HG03565 (cell line): ENCODE results near the gene TSC22D3.
A peak's percentile ranks its signal among the peaks of the same experiment; 100 is the strongest.
"Not testable (repeated sequence)": the region's sequence is repeated elsewhere in the genome, so short reads cannot be mapped to it uniquely, and the experiment has no call there.

ENCODE experiments used
- ATAC-seq: cut with Tn5 transposase; IDR thresholded peaks from one replicate; pipeline ENCODE4 v1.9.1; 2021; ENCODE audit warnings: mild to moderate bottlenecking, moderate library complexity; ENCODE audit not compliant: unreplicated experiment

The TSC22D3 gene

DNA sequence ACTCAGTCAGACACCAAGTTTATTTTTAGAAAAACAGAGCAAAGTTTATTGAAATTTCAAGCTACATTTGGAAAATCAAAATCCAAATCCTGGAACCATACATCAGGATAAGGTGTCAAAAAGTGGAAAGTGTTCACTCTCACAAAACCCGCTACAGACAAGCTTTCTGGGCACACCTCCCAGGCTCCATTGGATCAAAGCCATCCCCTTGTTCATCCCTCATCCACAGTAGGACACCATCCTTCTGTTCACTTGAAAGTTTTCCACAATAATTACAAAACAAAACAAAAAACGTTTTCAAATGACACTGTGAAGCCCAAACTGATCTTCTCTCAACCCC lies 62.4 kb downstream of the TSC22D3 start:
- no peak for ATAC-seq

DNA sequence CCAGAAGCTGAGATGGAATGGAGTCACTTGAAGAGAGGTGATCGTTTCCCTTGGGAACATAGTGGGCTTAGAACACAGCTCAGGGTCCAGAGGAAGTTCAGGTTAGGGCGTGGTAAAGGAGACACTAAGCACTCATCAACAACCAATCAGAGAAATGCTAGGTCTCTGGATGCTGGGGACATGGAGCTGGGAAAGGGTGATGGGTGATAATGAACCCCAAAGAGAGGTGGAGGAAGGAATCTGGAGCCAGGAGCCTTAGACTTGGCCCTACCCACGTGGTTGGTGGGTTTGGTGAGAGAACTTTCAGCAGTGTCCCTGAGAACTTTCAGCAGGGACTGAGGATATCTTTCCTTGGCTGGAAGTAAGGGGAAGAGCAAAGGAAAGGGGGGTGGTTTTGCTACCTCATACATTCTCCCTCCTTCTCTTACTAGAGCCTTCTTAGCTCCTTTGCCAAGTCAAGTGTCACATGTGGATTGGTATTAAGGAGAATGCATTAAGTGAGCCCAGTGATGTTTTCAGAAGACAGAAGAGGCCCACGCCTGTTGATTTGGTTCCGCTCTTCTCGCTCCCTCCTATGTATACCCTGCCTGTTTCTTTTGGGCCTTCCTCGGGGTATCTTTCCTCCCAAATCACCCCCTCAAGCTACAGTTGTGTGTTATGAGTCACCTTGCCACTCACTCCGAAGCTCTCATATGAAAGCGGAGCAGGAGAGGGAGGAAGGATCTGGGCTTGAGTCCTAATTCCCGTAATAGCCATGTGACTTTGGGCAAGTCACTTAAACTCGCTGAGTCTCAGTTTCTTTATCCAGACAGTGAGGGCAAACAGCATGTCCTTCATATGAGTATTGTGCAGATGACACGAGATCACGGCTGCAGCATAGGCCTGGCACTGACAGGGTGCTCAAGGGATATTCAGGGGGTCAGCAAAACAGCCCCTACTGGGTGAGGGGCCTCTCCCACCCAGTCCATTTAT lies 63.1 kb downstream of the TSC22D3 start:
- no peak for ATAC-seq

DNA sequence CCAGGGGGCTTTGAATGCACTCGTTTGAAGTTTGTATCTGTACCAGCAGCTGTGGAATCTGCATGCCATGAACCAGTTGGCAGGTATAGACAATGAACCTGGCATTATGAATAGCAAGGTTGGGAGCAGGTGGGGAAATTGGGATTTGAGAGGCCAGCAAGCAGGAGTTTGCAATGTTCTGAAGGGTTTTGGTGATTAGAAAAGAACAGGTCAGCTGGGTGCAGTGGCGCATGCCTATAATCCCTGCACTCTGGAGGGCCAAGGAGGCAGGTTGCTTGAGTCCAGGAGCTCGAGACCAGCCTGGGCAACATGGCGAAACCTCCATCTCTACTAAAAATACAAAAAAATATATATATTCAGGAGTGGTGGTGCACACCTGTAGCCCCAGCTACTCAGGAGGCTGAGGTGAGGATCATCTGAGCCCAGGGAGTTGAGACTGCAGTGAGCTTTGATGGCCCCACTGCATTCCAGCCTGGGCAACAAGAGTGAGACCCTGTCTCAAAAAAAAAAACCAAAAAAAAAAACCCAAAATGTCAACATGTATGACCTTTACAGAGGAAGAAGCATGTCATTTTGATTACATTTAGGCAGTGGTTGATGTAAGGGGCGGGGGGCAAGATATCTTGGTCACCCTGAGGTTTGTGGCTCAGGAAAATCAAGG lies 63.9 kb downstream of the TSC22D3 start:
- no peak for ATAC-seq

GRCh38 chrX:107710617-107711391 lies 64.8 kb downstream of the TSC22D3 start:
- peak; percentile 95 for ATAC-seq

DNA sequence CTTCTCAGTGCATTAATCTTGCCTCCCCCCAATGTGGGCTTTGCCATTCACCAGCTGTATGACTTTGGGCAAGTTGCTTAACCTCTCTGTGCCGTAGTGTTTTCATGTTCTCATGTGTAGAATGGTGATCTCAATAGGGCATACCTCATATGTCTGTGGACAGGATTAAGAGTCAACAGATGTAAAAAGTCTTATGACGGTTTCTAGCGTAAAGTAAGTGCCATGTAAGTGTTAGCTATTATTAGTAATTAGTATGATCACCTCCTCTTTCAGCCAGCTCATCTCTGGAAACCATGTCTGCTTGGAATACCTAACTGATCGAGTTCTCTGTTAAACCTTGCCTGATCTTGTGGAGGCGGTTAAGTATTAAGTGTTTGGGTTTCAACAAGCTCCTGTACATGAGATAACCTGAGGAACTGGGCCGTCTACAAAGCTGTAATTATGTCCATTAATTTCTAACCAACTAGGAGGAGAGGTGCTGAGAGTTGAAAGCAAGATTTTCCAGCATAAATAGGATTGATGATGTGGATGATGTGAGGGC lies 66.3 kb downstream of the TSC22D3 start:
- no peak for ATAC-seq

DNA sequence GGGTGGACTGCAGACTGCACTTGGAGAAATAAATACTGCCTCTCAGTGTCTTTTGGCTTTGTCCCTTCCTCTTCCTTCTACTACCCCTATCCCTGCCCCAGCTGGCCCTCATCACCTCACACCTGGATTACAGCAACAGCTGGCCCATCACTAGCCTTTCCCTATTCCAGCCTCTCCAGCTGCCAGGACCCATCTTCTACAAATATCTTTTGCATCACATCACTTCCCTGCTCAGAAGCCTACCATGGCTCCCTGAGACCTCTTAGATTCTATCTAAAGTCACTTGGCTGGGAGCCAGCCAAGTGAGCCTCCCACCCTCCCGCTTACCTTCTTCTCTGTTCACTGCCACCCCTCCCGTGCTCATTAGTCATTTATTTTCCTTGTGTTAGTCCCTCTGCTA lies 66.8 kb downstream of the TSC22D3 start:
- ATAC-seq = no peak

- ATAC-seq = no peak
Measured at GRCh38 chrX:107707866-107708265, 67.7 kb downstream of the TSC22D3 start.

DNA sequence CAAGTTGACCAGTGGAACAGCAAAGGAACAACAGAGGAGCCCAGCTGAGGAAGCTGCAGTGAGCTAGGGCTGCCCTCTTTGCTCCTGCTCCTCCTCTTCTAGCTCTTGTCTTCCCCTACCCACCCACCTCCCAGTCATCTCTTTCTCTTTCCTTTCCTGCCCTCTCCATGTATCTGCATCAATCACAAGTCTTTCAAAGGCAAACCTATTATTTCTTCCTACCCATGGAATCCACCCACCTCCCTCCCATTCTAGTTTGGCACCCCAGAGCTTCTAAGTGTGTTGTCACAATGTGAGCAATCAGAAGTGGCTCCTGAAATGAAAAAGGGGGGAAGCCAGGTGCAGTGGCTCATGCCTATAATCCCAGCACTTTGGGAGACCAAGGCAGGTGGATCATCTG lies 69.3 kb downstream of the TSC22D3 start:
- ATAC-seq = no peak

DNA sequence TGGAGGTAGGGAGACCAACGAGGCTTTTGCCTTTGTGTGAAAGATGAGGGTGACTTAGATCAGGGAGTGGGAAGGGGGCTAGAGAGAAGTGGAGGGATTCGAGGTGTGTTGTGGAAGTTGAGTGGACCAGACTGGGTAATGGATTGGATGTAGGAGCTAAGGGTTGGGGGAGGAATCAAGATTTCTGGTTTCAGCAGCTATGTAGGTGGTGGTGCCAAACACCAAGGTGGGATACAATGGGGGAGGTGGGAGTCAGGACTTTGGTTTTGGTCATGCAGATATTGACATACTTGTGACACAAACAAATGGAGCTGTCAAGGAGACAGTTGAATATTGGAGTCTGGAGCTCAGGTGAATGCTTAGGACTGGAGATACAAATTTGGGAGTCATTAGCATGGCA lies 71.0 kb downstream of the TSC22D3 start:
- ATAC-seq = no peak

DNA sequence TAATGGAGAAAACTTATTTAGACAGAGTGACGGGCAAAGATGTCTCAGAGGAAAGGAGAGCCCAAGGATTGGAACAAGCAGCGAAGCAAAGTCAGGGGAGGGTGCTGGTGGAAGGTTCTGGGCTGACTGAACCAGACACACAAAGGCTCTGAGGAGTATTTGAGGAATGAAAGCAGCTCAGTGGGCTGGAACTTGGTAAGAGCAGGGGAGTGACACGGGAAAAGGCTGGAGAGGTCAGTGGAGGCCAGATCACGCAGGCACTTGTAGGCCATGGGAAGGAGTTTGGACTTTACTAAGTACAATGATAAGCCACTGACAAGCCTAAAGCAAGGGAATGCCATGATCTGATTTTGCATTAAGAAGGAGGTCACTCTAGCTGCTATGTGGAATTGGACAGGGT lies 71.4 kb downstream of the TSC22D3 start:
- ATAC-seq = no peak

DNA sequence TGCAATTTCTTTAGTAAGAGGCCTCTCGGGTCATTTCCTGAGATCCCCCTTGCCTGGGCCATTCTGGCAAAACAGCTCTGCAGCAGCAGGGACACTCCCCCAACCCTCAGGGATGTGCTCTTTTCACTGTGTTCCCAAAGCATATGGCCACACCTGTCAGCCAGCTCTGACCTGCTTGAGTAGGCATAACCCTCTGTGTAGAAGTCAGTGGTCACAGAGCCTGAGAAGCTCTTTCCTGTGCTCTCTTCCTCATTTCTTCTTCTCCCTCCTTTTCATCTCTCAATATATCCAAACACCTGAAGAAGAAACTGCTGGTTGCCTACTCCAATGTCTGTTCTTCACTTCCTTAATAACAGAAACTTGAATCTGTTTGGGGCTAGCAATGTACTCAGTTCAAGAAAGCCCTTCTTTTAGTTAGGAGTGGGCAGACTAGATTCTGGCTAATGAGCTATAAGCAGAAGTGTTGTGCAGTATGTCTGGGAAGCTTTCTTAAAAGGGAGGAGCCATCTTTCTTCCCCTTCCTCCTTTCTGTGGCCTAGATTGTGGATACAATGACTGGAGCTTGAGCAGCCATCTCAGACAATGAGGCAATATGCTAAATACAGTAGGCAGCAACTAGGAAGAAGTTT lies 74.0 kb downstream of the TSC22D3 start:
- peak; percentile 70 for ATAC-seq

DNA sequence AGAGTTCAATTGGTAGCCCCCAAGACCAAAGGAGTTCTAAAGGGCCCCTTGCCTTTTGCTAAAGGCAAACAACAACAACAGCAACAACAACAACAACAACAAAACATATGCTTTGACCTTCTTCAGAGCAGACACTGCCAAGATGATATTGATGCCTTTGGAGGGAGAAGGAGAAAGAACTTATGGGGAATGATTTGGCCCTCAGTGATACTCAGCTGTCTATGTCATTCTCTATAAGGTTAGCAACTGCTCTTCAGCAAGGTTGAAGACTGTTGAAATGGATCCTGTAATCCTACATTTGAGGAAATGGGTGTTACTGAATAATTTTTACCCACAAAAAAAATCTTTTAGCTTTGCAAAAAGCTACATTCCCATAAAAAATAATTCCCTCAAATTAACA lies 74.8 kb downstream of the TSC22D3 start:
- no peak for ATAC-seq

- no peak for ATAC-seq
Measured at GRCh38 chrX:107700317-107700774, 75.2 kb downstream of the TSC22D3 start.

GRCh38 chrX:107699616-107700015 lies 76.0 kb downstream of the TSC22D3 start:
- no peak for ATAC-seq

DNA sequence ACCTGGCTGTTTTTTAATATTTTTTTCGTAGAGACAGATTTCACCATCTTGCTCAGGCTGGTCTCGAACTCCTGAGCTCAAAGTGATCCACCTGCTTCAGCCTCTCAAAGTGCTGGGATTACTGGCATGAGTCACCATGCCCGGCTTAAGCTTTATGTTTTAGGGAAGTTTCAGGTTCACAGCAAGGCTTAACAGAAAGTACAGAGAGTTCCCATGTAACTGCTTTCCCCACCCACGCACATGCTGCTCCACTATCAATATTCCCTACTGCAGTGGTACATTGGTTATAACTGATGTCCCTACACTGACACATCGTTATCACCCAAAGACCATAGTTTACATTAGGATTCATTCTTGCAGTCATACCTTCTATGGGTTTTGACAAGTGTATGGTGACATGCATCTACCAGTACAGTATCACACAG lies 84.6 kb downstream of the TSC22D3 start:
- no peak for ATAC-seq

- no peak for ATAC-seq
Measured at GRCh38 chrX:107687445-107687844, 88.1 kb downstream of the TSC22D3 start.

GRCh38 chrX:107686792-107687191 lies 88.8 kb downstream of the TSC22D3 start:
- ATAC-seq = no peak

- no peak for ATAC-seq
Measured at GRCh38 chrX:107686026-107686425, 89.6 kb downstream of the TSC22D3 start.

DNA sequence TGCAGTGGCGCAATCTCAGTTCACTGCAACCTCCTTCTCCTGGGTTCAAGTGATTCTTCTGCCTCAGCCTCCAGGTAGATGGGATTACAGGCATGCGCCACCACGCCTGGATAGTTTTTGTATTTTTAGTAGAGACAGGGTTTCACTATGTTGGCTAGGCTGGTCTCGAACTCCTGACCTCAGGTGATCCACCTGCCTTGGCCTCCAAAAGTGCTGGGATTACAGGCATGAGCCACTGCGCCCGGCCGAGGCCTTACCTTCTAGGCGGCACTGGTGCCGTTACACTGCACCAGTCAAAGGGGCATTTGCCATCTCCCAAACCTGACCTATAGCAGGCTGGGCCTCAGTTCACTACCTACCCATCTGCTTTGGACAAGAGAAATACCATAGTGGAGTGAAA lies 90.0 kb downstream of the TSC22D3 start:
- not testable (repeated sequence) for ATAC-seq

DNA sequence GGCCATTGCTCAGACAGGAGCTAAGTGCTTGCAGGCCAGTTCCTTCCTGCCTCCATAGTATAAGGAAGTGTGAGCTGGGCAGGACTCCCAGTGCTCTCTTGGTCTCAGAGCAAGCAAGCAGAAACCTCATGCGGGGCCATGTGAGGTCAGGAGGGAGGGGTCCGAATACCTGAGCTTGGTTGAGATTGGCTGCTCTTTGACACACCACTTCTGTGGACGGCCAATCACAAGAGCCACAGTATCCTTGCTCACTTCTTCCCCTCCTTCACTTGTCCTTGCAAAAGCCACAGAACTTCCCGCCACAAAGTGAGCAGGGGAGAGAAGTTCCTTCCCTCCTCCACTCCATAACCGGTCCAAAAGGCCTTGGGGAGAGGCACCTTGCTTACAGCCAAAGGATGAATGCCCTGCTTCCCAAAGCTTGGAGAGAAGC lies 90.6 kb downstream of the TSC22D3 start:
- peak; percentile 75 for ATAC-seq

GRCh38 chrX:107683931-107684330 lies 91.7 kb downstream of the TSC22D3 start:
- no peak for ATAC-seq
